Loucy (cell line): ENCODE measurements around the gene MLXIPL.
"Not testable (repeated sequence)": the region's sequence is repeated elsewhere in the genome, so short reads cannot be mapped to it uniquely, and the experiment has no call there.

Source experiments
- H2AFZ ChIP-seq: fragments of 200-600 bp; sonication (generic); 2 replicates; pipeline ENCODE4 v1.6.0; 2016; ENCODE audit warnings: antibody characterized with exemption, mild to moderate bottlenecking, low read length, moderate library complexity
- H3F3A ChIP-seq: fragments of 200-600 bp; 2 replicates; pipeline ENCODE4 v1.6.0; 2016; ENCODE audit warnings: antibody characterized with exemption, low read depth, mild to moderate bottlenecking
- H3K27me3 ChIP-seq: fragments of 200-600 bp; sonication (generic); 2 replicates; pipeline ENCODE4 v1.6.1; 2014; ENCODE audit warnings: low read length, mild to moderate bottlenecking; ENCODE audit not compliant: insufficient read depth, poor library complexity, severe bottlenecking
- H3K36me3 ChIP-seq: fragments of 200-600 bp; sonication (generic); 2 replicates; pipeline ENCODE4 v1.6.1; 2016; ENCODE audit warnings: low read length; ENCODE audit not compliant: insufficient read depth
- H3K4me1 ChIP-seq: fragments of 200-600 bp; sonication (generic); 2 replicates; pipeline ENCODE4 v1.5.1; 2014; ENCODE audit warnings: low read length, mild to moderate bottlenecking; ENCODE audit not compliant: insufficient read depth, poor library complexity, severe bottlenecking
- H3K4me2 ChIP-seq: fragments of 200-600 bp; sonication (generic); 2 replicates; pipeline ENCODE4 v1.6.0; 2014; ENCODE audit warnings: antibody characterized with exemption, low read length, low read depth, mild to moderate bottlenecking; ENCODE audit not compliant: poor library complexity, severe bottlenecking
- H3K4me3 ChIP-seq: fragments of 200-600 bp; sonication (generic); 2 replicates; pipeline ENCODE4 v1.5.1; 2014; ENCODE audit warnings: low read length, mild to moderate bottlenecking, mixed read lengths; ENCODE audit not compliant: poor library complexity, severe bottlenecking
- H3K79me2 ChIP-seq: fragments of 200-600 bp; sonication (generic); 2 replicates; pipeline ENCODE4 v1.6.1; 2014; ENCODE audit warnings: low read length; ENCODE audit not compliant: insufficient read depth
- H3K9ac ChIP-seq: fragments of 200-600 bp; sonication (generic); 2 replicates; pipeline ENCODE4 v1.6.0; 2014; ENCODE audit warnings: mild to moderate bottlenecking, low read depth, low read length, moderate library complexity; ENCODE audit not compliant: poor library complexity, severe bottlenecking
- H3K9me2 ChIP-seq: fragments of 200-600 bp; sonication (generic); replicated peaks from 2 replicates; pipeline ENCODE4 v1.6.1; 2016; ENCODE audit warnings: low read depth, low read length, mixed read lengths
- H3K9me3 ChIP-seq: fragments of 200-600 bp; sonication (generic); 2 replicates; pipeline ENCODE4 v1.6.1; 2014; ENCODE audit warnings: mild to moderate bottlenecking, antibody characterized with exemption, low read length, low read depth; ENCODE audit not compliant: insufficient read depth
- H4K20me1 ChIP-seq: fragments of 200-600 bp; sonication (generic); 2 replicates; pipeline ENCODE4 v1.6.0; 2014; ENCODE audit warnings: antibody characterized with exemption, low read length, mild to moderate bottlenecking; ENCODE audit not compliant: insufficient read depth, poor library complexity, severe bottlenecking
- EZH2phosphoT487 ChIP-seq: fragments of 200-600 bp; IDR thresholded peaks from 2 replicates; pipeline ENCODE4 v1.6.1; 2018; ENCODE audit warnings: antibody characterized with exemption, mild to moderate bottlenecking, moderate library complexity, borderline replicate concordance
- TF ChIP-seq, protein P1 (sequence below): fragments of 200-600 bp; sonication (generic); conservative IDR thresholded peaks from 2 replicates; pipeline ENCODE4 v1.5.1; 2014; ENCODE audit warnings: mild to moderate bottlenecking, antibody characterized with exemption, low read length

MLXIPL gene

DNA sequence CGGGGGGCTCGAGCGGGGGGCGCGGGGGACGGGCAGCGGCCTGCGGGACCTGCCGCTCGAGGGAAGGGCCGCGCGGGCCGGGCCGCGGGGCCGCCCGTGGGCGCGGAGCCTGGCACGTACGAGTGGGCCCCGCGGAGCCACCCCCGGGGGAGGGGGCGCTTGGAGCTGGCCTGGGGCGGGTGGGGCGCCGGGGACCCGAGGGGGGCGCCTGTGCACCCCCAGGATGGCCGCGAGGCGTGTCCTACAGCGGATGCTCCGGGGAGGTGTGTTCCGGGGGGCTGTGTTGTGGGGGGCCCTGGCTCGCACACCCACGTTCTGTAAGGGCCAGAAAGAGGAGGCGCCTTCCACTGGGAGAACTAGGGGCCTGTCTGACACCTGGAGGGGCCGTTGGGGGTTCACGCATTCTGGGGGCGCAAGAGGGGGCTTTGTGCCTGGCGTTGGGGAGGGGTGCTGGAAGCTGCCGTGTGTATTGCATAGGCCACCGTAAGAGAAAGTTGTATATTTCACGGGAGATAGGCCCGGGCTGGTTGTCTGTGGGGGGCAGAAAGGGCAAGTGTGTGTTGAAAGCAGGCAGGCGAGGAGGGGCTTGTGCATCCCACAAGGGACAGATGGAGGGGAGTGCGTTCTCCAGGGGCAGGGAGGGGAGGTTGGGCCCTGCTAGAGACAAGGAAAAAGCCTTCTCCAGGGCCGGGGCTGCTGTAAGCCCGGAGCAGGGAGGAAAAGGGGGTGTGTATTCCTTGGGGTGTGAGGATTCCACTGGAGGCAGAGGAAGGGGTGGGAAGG is 44.0 kb upstream of the MLXIPL start:
- peak overlapping the region; percentile 65 for H3K4me3 ChIP-seq
- no peak for TF ChIP-seq EZH2phosphoT487
- TF ChIP-seq, protein P1, sequence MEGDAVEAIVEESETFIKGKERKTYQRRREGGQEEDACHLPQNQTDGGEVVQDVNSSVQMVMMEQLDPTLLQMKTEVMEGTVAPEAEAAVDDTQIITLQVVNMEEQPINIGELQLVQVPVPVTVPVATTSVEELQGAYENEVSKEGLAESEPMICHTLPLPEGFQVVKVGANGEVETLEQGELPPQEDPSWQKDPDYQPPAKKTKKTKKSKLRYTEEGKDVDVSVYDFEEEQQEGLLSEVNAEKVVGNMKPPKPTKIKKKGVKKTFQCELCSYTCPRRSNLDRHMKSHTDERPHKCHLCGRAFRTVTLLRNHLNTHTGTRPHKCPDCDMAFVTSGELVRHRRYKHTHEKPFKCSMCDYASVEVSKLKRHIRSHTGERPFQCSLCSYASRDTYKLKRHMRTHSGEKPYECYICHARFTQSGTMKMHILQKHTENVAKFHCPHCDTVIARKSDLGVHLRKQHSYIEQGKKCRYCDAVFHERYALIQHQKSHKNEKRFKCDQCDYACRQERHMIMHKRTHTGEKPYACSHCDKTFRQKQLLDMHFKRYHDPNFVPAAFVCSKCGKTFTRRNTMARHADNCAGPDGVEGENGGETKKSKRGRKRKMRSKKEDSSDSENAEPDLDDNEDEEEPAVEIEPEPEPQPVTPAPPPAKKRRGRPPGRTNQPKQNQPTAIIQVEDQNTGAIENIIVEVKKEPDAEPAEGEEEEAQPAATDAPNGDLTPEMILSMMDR: no peak

DNA sequence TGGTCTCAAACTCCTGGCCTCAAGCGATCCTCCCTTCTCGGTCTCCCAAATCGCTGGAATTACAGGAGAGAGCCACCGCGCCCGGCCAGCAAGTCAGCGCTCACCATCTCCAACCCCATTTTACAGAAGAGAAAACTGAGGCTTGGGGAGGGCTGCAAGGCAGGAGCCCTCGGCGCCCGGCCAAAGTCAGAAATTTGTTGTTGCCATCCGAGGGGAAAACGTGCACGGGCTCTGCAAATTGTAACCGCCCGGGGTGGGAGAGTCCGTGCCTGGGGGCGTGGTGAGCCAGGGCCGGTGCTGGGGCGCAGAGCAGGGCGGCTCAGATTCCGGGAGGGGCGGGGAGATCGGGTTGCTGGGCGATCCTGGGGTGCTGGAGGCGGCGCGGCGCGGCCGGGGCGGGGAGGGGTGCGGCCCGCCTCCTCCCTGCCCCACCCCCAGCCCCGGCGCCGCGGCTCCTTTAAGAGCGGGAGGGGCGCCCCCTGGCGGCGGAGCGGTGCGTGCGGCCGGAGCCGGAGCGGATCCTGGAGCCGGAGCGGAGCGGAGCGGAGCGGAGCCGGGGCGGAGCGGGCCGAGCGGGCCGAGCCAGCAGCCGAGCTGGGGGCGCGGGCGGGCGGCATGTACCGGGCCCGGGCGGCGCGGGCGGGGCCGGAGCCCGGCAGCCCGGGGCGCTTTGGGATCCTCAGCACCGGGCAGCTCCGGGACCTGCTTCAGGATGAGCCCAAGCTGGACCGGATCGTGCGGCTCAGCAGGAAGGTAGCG is 43.2 kb upstream of the MLXIPL start, which contains the start of gene VPS37D:
TSS of gene VPS37D (plus strand) at position 488 of the 759 bp plus-strand sequence. CDS start at position 616, 128 bp downstream.
- peak within 1 kb of the TSS; percentile 69 for H2AFZ ChIP-seq
- peaks cover 9% of the 10 kb centered on the region for H3K4me1 ChIP-seq
- TF ChIP-seq, protein P1: peak; percentile 60
- TF ChIP-seq EZH2phosphoT487: no peak
- peak within 1 kb of the TSS; percentile 76 for H3K4me2 ChIP-seq
- no peaks in the 10 kb centered on the region for H3K79me2 ChIP-seq
- no peaks in the 10 kb centered on the region for H3K36me3 ChIP-seq
- H3K9me2 ChIP-seq: no peaks in the 10 kb centered on the region
- no peaks in the 10 kb centered on the region for H3F3A ChIP-seq
- H3K4me3 ChIP-seq: peak within 1 kb of the TSS; percentile 65
- H3K27me3 ChIP-seq: peaks cover 6% of the 10 kb centered on the region
- no peaks in the 10 kb centered on the region; the same call in 1 of the 2 replicates for H3K9me3 ChIP-seq
- H4K20me1 ChIP-seq: no peaks in the 10 kb centered on the region
- peak within 1 kb of the TSS; percentile 36 for H3K9ac ChIP-seq

More for the DNA sequence above, 44.0 kb upstream of the MLXIPL start:
- Histone ChIP-seq H3F3A (no peaks in the 10 kb centered on the region), H2AFZ (peak overlapping the region; percentile 66), H3K27me3 (peaks cover 6% of the 10 kb centered on the region), H3K9me3 (no peaks in the 10 kb centered on the region), H3K4me2 (peak overlapping the region; percentile 64), H3K9ac (peak overlapping the region; percentile 36), H3K4me1 (peaks cover 9% of the 10 kb centered on the region), H3K36me3 (no peaks in the 10 kb centered on the region), H3K9me2 (no peaks in the 10 kb centered on the region), H4K20me1 (no peaks in the 10 kb centered on the region), H3K79me2 (no peaks in the 10 kb centered on the region)

- Histone ChIP-seq H3K9ac (no peak overlapping the region), H3K9me2 (no peaks in the 10 kb centered on the region), H3K36me3 (no peaks in the 10 kb centered on the region), H3K4me2 (no peak overlapping the region), H3K9me3 (no peaks in the 10 kb centered on the region; the same call in 1 of the 2 replicates), H3K4me1 (peaks cover 3% of the 10 kb centered on the region), H3K4me3 (no peak overlapping the region), H3F3A (no peaks in the 10 kb centered on the region), H4K20me1 (no peaks in the 10 kb centered on the region), H3K79me2 (no peaks in the 10 kb centered on the region), H2AFZ (no peak overlapping the region), H3K27me3 (no peaks in the 10 kb centered on the region)
- TF ChIP-seq, protein P1: no peak
- TF ChIP-seq EZH2phosphoT487: no peak
These were observed 38.7 kb upstream of the MLXIPL start for GRCh38 chr7:73663033-73663432.

- not testable (repeated sequence) for H3K9ac ChIP-seq, H3K27me3 ChIP-seq, H3K4me1 ChIP-seq, H3K4me3 ChIP-seq, H2AFZ ChIP-seq, H3K36me3 ChIP-seq, H3K9me2 ChIP-seq, H3K4me2 ChIP-seq, H4K20me1 ChIP-seq, H3K79me2 ChIP-seq, H3K9me3 ChIP-seq, H3F3A ChIP-seq
These were observed 36.3 kb upstream of the MLXIPL start for GRCh38 chr7:73660594-73660993.
